ENCODE results near the gene CEND1. TPM values are rescaled to one million over a fixed set of nuclear protein-coding genes. Genes with fewer than 3 reads are reported as not detected.

Gene CEND1
- total and polyA plus RNA-seq, 2 of the 4 experiments (the other 2 are of a cell fraction): 0.90 to 4.0 TPM

- H2BK20ac ChIP-seq (ENCODE audit: low read depth, low read length): no peak overlapping the region
- H3K4me3 ChIP-seq (ENCODE audit: insufficient read depth, low read depth, low read length): no peak overlapping the region
- H3K14ac ChIP-seq (replicated peaks; ENCODE audit: low read depth, low read length): no peak overlapping the region
- H4K91ac ChIP-seq (ENCODE audit: insufficient read depth, low read depth, low read length): no peak overlapping the region
- H2BK120ac ChIP-seq (ENCODE audit: low read depth, low read length): no peak overlapping the region
- no peak overlapping the region for H3K4ac ChIP-seq (ENCODE audit: low read depth, low read length)
- H2AK9ac ChIP-seq (replicated peaks; ENCODE audit: low read depth, low read length, poor library complexity): no peak overlapping the region
- H4K20me1 ChIP-seq (ENCODE audit: insufficient read depth, low read length): peaks cover 84% of the 10 kb centered on the region
- H3K9me1 ChIP-seq (ENCODE audit: insufficient read depth, low read length): peaks cover 28% of the 10 kb centered on the region
- peak overlapping the region; percentile 19 for H2AFZ ChIP-seq (replicated peaks; ENCODE audit: low read length, poor library complexity)
- H3K4me2 ChIP-seq (ENCODE audit: low read depth, low read length): no peak overlapping the region
- no peak overlapping the region for H3K56ac ChIP-seq (ENCODE audit: extremely low read depth, insufficient read depth, low read length)
- no CpG with 5 or more reads among the region's 14 CpGs for WGBS, 2 experiments (ENCODE audit: extremely low coverage in 2 of 2, insufficient read length in 1 of 2)
- H4K5ac ChIP-seq (ENCODE audit: low read depth, low read length): no peak overlapping the region
- peak overlapping the region; percentile 69; the same call in 1 of the 2 replicates for H2AK5ac ChIP-seq (ENCODE audit: low read depth, low read length)
- no peak overlapping the region for H3K18ac ChIP-seq (ENCODE audit: low read depth, low read length)
- ChIA-PET POLR2A (ENCODE audit: unreplicated experiment) (interaction anchor here (0.6 kb wide), 1 partner anchor 17 kb away, joined by 4 read pairs; the partner anchor contains the start of gene PNPLA2), CTCF (no interaction called here)
- peaks cover 19 to 81% of the 10 kb centered on the region in 2 experiments; a peak in 3 of 4 replicates for H3K79me1 ChIP-seq (ENCODE audit: low read depth in 1 of 2, low read length in 2 of 2)
- dilution Hi-C loops (cut with HindIII; ENCODE audit: low sequenced_read_pairs, unreplicated experiment) (no loop called here), intact Hi-C loops (cut with micrococcal nuclease) (no loop called here), in situ Hi-C loops (cut with MboI; ENCODE audit: low sequenced_read_pairs) (no loop called here)
- H2BK5ac ChIP-seq (ENCODE audit: low read depth, low read length, poor library complexity, severe bottlenecking): no peak overlapping the region
- no peaks in the 10 kb centered on the region for H3K27me3 ChIP-seq (ENCODE audit: control insufficient read depth, insufficient read depth, low read length)
- H2BK15ac ChIP-seq (ENCODE audit: low read depth, low read length): no peak overlapping the region
- TF ChIP-seq POLR2A (IDR thresholded peaks at IDR 0.05; ENCODE audit: low read depth, low read length): no peak
- no peak for TF ChIP-seq ELK1 (IDR thresholded peaks at IDR 0.05; ENCODE audit: borderline replicate concordance, low read depth, low read length)
- TF ChIP-seq CHD1 (IDR thresholded peaks at IDR 0.05; ENCODE audit: low read depth, low read length): no peak
- TF ChIP-seq CTCF (conservative IDR thresholded peaks at IDR 0.05; ENCODE audit: low read depth, low read length): no peak
- TF ChIP-seq MAZ (IDR thresholded peaks at IDR 0.05; ENCODE audit: borderline replicate concordance, low read depth, low read length): no peak
- no peak for TF ChIP-seq CEBPB (IDR thresholded peaks at IDR 0.05; ENCODE audit: low read depth, low read length)
- no peak for TF ChIP-seq RFX5 (IDR thresholded peaks at IDR 0.05; ENCODE audit: low read depth, low read length)
- no peak for TF ChIP-seq RCOR1 (IDR thresholded peaks at IDR 0.05; ENCODE audit: insufficient replicate concordance, low read length)
- no peak for TF ChIP-seq SMC3 (IDR thresholded peaks at IDR 0.05; ENCODE audit: low read depth, low read length)
- TF ChIP-seq BHLHE40 (IDR thresholded peaks at IDR 0.05; ENCODE audit: low read depth, low read length): no peak
- no peak for TF ChIP-seq USF2 (IDR thresholded peaks at IDR 0.05; ENCODE audit: low read depth, low read length)
- TF ChIP-seq FOS (IDR thresholded peaks at IDR 0.05; ENCODE audit: low read depth, low read length): no peak
- DNase-seq (no peak), ATAC-seq (ENCODE audit: low read depth) (no peak)
- H3K27ac ChIP-seq (ENCODE audit: insufficient read depth, low read length): no peak overlapping the region
- no peaks in the 10 kb centered on the region for H3K9me3 ChIP-seq (ENCODE audit: control insufficient read depth, insufficient read depth, low read length)
- no peak overlapping the region for H4K8ac ChIP-seq (ENCODE audit: low read depth in 2 of 2, low read length in 2 of 2)
- H3K4me1 ChIP-seq (ENCODE audit: control insufficient read depth, insufficient read depth, low read length): peaks cover 36% of the 10 kb centered on the region
- no TSS peak for BruUV-seq (replicated peaks)
- no peak overlapping the region for H3K23ac ChIP-seq (ENCODE audit: low read depth, low read length)
- H3K9ac ChIP-seq (ENCODE audit: low read depth, low read length): no peak overlapping the region
- H3K36me3 ChIP-seq (ENCODE audit: control insufficient read depth, insufficient read depth, low read length): peaks cover 51% of the 10 kb centered on the region
Observed at GRCh38 chr11:836274-836673, 46.4 kb upstream of the CEND1 start.

Data from IMR-90 (cell line).